ENCODE results near the gene KLHL22.
"Not testable (repeated sequence)": the region's sequence is repeated elsewhere in the genome, so short reads cannot be mapped to it uniquely, and the experiment has no call there.

KLHL22 gene

DNA sequence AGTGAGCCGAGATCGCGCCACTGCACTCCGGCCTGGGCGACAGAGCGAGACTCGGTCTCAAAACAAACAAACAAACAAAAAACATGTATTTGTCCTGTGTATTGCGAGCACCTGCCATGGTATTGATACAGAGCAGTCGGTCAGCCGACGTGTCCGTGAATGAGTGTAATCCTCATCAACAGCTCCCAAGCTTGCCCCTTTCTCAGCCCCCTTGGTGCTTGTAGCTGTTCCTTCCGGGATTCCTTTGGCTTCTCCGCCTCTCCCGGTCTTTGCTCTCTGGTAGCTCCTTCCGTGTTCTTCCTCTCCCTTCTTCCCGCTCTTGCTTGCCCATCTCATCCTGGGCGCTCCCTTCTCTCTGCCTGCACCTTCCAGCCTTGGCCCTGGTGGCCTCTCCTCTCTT, 90.7 kb downstream of the KLHL22 start:
- in situ Hi-C loops (cut with MboI; ENCODE audit: low sequenced_read_pairs): no loop called here

DNA sequence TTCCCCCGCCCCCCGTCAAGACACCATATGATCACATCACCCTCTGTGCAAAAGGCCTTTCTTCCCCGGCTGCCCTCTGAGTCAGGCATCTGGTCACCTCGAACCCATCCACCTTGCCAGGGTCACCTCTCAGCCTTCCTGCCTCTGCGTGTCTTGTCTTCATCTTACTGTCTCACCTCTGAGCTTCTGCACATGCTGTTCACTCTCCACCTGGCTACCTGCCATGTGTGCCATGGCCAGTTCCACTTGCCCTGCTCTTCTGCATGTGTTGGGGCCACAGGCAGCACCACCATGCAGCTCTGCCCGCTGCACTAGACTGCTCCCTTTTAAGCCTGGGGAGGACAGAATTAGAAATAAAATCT, 91.8 kb downstream of the KLHL22 start:
- in situ Hi-C loops (cut with MboI; ENCODE audit: low sequenced_read_pairs): no loop called here

DNA sequence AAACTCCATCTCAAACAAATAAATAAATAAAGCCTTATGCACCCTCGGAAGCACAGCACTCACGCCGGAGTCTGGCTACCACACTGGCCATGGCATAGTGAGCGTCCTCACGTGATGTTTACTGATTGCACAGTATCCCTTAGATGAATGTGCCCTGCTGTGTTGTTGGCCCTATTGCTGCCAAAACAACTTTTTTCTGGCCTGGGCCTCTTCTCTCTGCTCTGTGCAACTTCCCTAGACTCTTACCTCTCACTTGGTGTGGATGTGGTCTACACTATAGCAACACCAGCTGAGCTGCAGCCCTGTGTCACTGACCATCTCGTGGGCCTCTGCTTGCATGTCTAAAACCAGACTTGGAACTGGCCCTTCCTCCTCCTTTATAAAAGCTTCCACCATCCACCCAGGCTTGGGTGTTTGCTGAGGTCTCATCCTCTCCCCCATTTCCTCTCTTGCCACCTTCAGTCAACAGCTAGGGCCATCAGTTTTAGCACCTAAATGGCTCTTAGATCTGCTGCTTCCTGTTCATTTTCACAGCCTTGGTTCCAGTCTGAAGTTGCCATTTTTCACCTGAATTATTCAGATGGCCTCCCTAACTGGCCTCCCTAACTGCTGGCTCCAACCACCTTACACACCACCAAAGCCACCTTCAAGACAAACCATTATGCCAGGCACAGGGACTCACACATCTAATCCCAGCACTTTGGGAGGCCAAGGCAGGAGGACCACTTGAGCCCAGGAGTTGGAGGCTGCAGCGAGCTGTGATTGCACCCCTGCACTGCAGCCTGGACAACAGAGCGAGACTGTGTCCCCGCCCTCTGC, 92.4 kb downstream of the KLHL22 start:
- in situ Hi-C loops (cut with MboI; ENCODE audit: low sequenced_read_pairs): no loop called here

DNA sequence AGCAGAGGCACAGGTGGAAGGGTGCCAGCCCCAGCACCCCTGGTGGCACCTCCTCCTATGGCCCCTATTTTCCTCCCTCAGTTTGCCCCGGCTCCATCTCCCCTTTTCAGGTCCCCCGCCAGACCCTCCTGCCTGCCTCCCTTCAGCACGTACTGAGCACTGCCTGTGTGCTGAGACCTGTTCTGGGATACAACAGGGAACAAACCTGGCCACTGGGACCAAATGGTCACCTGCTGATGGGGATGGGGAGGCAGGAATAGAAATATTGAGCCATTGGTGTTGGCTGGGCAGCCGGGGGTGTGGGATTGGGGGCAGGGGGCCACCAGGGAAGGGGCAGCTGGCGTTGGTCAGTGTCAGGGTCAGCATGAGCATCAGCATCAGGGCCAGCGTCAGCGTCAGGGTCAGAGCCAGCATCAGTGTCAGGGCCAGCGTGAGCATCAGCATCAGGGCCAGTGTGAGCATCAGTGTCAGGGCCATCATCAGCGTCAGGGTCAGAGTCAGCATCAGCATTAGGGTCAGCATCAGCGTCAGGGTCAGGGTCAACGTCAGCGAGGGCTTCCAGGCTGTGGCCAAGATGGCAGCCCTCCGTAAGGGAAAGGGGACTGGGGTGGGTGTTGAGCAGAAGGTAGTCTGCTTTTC, 94.1 kb downstream of the KLHL22 start:
- in situ Hi-C loops (cut with MboI; ENCODE audit: low sequenced_read_pairs): no loop called here

DNA sequence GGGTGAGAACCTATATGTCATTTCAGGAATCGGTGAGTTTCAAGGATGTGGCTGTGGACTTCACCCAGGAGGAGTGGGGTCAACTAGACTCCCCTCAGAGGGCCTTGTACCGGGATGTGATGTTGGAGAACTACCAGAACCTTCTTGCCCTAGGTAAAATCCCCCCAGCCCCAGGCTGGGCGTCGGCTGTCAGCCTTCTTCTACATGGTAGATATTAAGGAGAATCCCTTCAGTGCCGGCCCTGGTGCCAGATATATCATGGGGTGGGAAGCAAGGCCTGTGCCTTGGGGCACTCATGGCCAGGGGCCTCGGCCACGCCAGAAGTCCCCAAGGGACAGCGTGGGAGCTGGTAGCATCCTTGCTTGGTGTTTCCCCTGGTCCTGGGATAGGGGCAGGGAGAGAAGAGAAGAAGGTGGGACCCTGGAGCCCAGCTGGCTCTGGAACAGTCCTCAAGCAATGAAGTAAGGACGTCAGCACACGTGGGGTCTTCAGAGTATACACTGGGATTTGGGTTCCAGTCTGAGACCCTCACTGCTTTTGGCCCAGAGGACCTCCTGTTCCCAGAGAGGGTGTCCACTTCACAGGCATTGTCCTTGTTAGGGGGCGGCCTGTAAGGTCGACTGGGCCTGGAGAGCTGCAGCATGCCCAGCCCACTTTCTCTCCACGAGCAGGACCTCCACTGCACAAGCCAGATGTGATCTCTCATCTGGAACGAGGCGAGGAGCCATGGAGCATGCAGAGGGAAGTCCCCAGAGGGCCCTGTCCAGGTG, 94.8 kb downstream of the KLHL22 start:
- in situ Hi-C loops (cut with MboI; ENCODE audit: low sequenced_read_pairs): no loop called here

DNA sequence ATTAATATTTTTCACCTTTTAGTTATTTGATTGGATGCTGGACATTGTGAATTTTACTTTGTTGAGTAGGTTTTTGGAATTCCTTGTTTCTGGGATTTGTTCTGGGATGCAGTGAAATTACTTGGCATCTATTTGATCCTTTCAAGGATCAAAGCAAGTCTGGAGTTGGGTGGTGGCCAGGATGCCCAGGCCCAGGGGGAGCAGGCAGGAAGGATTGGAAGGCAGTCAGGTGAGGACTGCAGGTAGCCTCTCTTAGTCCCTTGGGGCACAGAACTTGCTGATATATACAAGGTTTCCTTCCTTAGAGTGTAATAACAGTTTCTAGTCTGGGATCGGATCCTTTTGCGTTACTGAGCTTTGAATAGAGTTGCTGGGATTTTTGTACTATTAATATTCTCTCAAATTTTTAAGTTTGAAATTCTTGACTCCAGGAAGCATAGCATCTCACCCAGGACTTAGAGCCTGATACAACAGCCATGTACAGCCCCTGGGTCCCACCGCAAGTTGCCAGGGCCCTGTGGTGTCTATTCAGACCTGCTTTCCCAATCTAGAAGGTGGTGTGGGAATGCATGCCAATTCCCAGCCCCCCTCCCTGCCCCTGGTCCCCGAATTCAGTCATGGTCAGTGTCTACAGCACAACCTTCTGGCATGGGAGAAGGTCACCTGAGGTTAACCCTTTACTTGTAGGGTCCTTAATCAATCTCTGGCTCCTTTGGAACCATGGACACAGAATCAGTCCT, 95.6 kb downstream of the KLHL22 start:
- in situ Hi-C loops (cut with MboI; ENCODE audit: low sequenced_read_pairs): no loop called here

DNA sequence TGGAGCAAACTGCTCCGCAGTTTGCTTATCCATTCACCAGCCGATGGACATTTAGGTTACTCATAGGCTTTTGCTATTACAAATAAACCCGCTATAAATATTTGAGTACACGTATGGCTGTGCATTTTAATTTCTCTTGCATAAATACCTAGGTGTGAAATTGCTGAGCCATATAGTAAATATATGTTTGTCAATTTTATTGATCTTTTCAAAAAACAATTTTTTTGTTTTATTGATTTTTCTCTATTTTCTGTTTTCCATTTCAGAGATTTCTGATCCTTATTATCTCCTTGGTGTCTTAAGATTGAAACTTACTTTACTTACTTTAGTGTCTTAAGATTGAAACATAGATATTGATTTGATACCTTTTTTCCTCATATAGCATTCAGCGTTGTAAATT, 97.2 kb downstream of the KLHL22 start:
- in situ Hi-C loops (cut with MboI; ENCODE audit: low sequenced_read_pairs): no loop called here

DNA sequence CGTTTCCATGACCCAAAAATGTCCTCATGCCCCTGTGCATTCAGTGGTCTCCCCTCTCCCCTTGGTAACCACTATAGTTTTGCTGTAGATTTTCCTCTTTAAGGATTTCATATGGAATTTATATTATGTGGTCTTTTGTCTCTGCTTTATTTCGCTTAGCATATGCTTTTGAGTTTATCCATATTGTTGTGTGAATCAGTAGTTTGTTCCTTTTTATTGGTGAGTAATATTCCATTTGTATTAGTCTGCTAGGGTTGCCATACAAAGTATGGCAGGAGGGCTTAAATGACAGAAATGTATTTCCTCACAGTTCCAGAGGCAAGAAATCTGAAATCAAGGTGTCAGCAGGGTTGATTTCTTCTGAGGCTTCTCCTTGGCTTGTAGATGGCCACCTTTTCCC, 98.1 kb downstream of the KLHL22 start:
- in situ Hi-C loops (cut with MboI; ENCODE audit: low sequenced_read_pairs): no loop called here

DNA sequence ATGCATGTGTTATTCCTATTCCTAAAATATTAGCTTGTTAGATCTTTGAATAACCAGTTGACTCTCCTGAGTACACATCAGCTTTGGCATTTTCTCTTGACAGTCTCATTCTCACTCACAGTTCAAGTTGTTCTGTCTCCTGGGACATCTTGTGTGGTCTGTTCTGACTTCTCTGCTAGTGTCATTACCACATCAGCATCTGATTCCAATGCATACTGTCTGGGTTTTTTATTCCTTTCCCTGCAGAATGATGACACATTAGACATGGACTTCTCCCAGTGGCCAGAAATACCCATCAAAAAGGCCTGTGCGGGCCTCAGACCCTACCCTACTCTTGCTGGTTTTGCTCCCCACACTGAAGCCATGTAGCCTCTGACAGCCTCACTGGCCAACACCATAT, 99.0 kb downstream of the KLHL22 start:
- in situ Hi-C loops (cut with MboI; ENCODE audit: low sequenced_read_pairs): no loop called here

DNA sequence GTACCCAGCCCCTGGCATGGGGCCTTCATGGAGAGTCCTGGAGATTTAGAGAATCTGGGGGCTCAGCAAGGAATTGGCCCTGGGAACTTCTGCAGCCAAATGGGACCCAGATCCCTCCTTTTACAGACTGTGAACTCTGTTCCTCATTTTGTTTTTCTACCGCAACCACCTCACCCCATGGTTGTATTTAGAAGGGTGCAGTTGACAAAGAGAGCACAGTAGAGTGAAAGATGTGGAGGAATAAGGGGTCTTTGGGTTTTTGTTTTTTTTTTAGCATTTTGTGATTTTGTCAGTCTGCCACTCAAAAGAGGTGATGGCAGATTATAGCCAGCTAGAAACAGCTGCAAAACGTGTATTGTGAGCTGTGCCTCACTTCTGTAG, 99.7 kb downstream of the KLHL22 start:
- in situ Hi-C loops (cut with MboI; ENCODE audit: low sequenced_read_pairs): no loop called here

DNA sequence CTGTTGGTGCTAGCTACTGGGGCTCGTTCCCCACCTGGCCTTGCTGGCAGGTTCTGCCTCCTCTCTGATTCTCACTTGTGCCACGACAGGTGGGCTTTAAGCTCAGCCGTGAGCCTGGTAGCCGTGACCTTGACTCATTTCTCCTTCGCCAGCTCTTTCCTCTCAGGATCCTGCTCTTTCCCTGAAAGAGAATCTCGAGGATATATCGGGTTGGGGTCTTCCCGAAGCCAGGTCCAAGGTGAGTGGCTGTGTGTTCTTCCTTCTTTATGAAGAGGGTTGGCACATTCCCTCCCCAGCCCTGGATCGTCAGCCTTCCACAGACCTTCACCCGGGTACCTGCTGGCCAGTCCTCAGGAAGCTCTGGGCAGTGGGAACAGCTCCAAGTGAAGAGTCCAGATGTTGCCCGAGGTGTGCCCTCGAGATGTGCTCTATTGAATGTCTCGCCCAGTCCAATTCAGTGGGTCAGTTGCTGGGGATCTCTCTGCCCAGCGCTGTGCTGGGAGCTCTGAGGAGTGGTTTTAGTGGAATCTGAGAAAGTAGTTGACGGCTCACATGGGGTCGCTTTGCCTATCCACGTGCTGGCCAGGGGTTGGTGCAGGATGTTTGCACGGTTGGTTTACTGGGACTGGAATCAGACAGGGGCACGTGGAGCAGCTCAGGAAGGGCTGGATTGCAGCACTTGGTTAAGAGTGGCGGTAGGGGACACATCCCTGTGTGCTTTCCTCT, 100.3 kb downstream of the KLHL22 start:
- in situ Hi-C loops (cut with MboI; ENCODE audit: low sequenced_read_pairs): no loop called here

DNA sequence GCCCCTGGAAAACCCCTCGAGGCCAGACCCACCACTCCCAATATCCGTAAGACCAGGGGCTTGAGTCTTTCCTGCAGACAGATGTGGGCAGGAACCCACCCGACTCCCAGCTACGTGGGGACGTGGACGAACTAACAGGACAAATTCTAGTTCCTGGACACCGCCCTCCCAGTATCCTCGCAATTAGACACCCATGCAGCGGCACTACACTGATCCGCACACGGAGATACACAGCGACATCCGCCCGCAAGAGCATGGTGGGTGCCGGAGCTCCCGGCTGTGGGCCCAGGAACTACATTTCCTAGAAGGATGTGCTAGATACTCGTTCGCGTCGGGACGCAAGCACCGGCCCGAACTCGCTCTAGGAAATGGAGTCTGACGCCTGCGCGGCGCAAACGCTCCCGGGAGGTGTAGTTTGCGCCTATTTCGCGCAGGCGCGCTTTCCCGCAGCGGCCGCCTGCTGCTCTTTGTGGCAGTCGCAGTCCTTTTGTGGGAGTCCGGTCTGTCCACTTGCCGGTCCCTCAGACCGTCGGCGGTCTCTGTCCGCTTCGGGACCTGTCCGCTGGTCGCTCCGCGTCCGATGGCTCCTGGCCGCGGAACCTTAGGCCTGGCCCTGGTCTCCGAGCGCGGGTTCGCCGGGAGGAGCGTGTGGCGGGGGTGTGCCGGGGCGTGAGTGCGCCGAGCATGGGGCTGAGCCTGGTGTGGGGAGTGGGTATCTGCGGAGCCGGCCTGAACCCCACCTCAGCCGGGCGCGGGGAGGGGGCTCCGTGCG, 101.7 kb downstream of the KLHL22 start, which contains the start of gene ZNF74:
TSS of gene ZNF74 (plus strand) at position 447 of the 772 bp plus-strand sequence. CDS start 478 bp downstream, outside the sequence.
- in situ Hi-C loops (cut with MboI; ENCODE audit: low sequenced_read_pairs): no loop called here

DNA sequence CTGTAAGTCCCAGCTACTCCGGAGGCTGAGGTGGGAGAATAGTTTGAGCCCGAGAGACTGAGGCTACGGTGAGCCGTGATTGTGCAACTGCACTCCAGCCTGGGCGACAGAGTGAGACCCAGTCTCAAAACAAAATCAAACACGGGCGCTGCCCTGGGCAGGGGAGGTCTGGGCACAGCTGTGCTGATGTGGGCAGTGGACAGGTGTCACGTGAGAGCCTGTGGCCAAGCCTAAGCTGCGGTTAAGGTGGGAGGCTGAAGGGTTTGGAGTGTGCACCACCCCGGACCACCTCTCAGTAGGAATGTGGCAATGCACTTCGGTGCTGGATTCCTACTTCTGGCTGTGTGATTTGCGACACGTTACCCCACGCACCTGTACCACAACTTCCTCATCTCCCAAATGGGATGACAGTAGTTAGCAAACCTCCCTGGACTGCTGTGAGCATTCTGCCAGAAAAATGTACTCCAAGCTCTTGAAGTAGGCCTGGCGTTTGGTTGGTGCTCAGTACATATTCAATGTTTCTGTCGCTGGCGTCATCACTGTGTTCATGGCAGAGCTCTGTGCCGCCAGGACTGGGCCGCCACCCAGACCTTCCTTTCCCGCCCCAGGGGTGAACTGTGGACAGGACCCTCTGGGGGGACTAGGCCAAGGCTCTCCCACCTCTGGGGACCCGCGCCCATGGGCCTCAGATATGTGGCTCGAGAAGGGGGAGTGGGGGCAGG, 102.5 kb downstream of the KLHL22 start:
- in situ Hi-C loops (cut with MboI; ENCODE audit: low sequenced_read_pairs): no loop called here

DNA sequence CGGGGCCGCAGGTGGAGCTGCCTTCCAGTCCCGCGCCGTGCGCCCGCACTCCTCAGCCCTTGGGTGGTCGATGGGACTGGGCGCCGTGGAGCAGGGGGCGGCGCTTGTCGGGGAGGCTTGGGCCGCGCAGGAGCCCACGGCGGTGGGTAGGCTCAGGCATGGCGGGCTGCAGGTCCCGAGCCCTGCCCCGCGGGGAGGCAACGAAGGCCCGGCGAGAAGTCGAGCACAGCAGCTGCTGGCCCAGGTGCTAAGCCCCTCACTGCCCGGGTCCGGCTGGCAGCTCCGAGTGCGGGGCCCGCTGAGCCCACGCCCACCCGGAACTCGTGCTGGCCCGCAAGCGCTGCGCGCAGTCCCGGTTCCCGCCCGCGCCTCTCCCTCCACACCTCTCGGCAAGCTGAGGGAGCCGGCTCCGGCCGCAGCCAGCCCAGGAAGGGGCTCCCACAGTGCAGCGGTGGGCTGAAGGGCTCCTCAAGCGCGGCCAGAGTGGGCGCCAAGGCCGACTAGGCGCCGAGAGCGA, 103.2 kb downstream of the KLHL22 start:
- in situ Hi-C loops (cut with MboI; ENCODE audit: low sequenced_read_pairs): not testable (repeated sequence)

Data from hTERT RPE-1 (cell line).